NCI-H1694 treated with DMSO at 0.1 percent for 48 hours (cell line): ENCODE data around the gene KIAA0513.

Source experiments
- DNase-seq: peaks from one replicate; lab custom pipeline; 2025; lab: John Stamatoyannopoulos, UW

Gene KIAA0513

DNA sequence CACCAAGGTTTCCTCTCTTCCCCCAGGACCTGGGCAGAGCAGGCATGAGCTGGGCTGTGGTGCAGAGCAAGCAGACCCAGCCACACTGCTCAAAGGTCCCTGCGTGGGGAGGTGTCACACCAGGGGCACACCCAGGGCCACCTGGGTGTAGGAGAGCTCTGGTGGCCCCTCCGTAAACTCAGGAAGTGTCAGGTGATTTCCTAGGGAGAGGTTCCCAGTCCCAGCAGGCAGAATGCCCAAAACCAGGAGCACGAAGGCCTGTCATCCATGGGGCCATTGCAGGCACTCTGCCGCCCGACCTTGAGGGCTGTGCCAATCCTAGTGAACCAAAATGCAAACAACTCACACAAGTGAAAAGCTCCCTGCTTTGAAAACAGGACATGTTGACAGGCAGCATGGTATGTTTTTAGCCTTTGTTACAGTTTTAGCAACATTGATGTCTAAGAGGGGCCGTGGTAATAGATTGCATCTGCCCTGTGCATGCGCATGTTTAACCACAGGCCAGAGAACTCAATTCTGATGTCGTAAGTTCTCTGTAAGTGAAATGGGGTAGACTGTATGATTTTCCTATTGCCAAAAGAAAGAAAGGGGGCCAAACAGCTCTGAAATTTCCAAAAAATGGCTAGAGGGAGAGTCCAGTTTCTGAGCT is 63.4 kb downstream of the KIAA0513 start:
- DNase-seq: no peak

DNA sequence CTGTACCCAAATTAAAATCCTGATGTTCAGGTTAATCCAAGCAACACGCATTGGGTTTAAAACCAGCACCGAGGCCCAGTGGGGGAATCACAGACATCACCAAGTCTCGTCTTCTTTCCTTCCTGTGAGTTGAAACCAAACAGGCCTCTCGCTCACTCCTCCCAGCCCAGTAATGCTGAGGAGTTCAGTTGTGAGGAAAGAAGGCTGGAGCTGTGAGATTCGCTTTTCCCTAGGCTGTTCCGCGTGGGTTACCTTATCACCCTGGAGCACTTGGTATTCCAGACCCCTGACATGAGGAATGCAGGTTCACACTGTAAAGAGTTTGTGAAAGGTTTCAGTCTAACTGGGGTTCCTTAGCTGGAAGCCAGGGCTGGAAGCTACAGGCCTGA is 63.9 kb downstream of the KIAA0513 start:
- DNase-seq: no peak

DNA sequence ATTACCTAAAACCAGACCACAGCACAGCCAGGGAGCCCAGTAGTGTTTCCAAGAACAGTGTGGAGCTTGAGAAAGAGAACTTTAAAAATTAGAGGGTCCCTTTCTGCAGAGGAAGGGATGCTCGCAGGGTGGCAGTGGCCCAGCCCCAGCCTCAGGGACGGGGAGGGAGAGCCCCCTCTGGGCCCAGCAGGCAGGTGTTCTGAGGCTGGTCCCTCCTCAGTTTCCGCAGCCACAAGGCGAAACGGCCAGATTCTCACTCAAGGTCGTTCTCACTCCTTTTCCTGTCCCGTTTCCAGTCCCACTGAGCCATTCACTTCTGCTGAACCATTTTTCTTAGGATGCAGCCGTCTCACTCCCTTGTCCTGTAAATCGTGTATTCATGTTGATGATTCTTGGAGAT is 64.7 kb downstream of the KIAA0513 start:
- no peak for DNase-seq

DNA sequence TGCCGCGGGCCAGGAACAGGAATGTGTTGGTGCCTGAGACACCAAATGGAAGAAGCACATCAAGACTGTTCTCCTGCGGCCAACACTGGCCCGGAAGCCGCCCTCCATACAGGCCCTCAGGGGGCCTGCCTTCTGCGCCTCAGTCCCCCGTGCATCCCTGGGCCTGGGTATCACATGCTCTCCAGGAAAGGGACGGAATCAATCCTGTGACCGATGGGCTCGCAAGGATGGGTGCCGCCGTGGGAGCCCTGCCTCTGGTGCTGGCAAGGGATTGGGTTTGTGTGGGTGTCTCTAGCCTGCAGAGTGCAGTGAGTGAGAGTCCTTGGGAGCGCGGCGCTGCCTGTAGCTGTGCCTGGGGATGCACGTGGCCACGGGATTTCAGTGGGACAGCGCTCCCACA is 65.3 kb downstream of the KIAA0513 start:
- no peak for DNase-seq

DNA sequence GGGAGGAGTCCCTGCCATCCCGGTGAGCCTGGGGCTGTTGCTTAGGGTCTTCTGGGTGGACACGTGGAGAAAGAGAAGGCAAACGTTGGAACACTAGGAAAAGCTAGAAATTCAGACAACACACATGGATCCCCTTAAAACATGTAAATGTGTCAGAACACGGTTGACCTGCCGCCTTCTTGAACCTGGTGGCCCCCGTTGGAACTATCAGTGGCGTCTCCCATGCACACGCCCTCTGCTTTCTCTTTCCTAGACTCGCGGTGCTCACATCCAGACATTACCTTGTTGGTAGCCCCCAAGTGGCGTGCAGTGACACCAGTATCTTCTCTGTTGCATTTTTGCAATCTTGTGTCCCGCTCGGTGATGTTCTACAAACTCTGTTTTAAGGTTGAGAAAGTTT is 66.1 kb downstream of the KIAA0513 start:
- no peak for DNase-seq

GRCh38 chr16:85094176-85094805 is 66.7 kb downstream of the KIAA0513 start:
- no peak for DNase-seq

DNA sequence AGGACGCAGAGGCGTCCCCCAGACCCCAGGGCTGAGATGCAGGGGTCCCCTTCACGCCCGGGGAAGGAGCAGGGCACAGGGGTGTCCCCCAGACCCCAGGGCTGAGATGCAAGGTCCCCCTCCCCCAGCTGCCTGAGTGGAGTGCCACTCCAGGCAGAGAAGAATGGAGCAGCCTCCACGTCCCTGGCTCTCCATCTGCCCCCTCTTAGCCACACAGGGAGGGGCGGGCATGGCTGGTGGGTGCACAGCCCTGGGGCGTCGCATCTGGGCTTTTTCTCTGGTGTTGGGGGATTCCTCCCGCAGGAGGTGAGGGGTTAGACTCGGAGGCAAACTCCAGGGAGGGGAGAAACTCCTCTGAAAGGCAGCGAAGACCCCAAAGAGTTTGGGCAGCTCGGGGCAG is 67.2 kb downstream of the KIAA0513 start:
- no peak for DNase-seq

DNA sequence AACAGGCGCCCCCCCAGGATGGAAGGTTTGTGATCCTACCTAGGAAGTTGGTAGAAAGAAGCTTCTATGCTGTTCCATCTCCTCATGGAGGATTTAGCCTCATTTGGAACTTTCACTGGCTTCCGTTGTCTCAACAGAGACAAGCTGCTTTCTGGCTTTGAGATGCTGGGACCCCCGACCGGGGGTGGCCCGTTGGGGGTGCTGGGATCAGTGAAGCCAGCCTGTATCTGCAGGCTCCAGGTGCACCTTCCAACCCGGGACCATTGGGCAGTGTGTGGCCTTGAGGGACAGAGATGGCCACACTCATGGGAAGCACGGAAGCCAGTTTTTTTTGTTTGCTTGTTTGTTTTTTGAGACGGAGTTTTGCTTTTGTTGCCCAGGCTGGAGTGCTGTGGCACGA is 69.3 kb downstream of the KIAA0513 start:
- no peak for DNase-seq

- no peak for DNase-seq
Measured at GRCh38 chr16:85098565-85098964, 71.0 kb downstream of the KIAA0513 start.

DNA sequence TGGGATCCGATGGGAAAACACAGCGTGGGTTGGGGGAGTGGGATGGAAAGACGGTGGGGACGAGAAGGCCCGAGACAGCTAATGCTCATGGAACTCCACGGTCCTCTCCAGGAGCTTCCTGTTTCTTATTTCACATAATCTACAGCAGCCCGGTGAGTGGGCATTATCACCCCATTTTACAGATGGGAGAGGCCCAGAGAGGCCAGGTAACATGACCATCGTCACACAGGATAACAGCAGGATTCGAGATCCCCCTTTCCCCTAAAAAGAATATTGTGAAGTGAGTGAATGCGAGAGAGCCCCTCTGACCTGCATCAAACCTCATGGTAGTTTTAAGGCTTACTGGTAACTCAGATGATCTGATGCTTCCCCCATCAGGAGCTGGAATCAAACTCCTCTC is 72.7 kb downstream of the KIAA0513 start:
- no peak for DNase-seq

DNA sequence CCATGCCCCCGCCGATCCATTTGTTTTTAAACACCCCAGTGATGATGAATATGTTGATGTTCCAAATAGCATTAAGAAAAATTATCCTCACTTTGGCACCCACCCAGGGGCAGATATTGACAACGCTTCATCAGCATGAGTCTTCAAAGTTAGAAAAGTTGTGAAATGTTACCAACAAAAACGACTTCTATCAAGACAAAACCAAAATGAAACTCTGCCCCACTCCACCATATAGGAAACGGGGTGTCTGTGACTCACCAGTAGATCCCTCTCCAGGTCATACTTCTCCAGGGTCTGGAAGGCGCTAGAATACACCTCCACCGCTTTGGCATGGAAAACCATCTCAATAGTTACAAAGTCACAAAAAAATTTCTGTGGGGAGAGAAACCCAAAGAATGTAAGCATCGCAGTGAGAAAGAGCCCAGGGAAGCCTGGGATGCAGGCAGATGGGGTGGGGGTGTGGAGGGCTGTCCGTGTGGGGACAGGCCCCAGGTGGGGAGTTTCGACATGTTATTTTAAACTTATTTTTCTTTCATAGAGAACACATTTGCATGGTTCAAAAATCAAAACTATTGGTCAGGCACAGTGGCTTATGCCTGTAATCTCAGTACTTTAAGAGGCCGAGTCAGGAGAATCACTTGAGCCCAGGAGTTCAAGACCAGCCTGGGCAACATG is 74.5 kb downstream of the KIAA0513 start:
- no peak for DNase-seq

DNA sequence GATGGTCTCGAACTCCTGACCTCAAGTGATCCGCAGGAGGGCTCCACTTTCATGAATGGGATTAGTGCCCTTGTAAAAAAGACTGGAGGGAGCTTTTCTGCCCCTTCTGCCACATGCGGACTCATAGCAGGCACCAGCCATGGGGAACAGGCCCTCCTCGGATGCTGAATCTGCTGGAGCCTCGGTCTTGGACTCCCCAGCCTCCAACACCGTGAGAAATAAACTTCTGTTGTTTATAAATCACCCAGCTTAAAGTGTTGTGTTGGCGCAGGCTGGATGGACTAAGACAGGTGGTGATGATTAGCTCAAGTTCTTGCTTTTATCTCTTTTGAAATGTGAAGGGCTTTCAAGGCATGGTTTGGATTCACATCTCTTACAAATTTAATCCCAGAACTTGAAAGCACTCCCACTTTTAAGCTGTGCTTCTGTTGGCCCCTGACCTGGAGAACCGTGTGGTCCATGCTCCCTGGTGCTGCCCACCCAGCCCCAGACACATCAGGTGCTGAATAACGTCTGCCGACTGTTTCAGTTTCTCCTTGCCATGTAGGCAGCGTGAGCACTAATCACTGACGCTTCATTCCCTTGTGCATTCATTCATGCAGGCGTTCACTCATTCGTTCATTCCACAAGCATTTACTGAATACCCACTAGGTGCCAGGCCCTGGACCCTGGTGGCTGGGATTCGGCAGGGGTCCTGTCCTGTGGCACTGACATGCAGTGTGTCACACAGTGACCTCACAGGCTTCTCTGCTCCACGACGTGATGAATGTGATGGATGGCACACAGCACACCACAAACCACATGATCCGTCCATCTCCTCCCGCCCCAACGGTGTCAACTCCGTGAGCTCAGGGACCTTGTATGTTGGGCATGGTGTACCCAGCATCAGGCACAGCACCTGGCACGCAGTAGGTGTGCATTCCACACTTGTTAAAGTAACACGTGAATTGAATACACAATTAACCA is 75.8 kb downstream of the KIAA0513 start:
- DNase-seq: no peak

GRCh38 chr16:85104147-85104546 is 76.6 kb downstream of the KIAA0513 start:
- no peak for DNase-seq

- no peak for DNase-seq
Measured at GRCh38 chr16:85104821-85105391, 77.3 kb downstream of the KIAA0513 start.

- DNase-seq: no peak
Measured at GRCh38 chr16:85105475-85105874, 77.9 kb downstream of the KIAA0513 start.

DNA sequence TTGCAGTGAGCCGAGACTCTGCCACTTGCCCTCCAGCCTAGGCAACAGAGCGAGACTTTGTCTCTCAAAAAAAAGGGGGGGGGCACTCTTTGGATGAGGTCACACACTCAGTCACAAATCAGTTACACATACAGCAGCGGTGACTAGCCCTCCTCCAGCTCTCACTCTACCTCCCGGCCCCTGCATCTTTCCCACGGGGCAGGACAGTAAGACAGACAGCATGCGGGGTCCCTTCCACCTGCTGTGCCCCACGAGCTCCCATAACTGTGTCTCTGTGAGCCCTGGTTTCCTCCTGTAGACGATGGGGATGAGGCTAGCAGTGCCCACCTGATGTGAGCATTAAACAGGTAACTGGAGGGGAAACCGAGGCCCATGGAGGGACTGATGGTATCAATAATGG is 79.5 kb downstream of the KIAA0513 start:
- no peak for DNase-seq

DNA sequence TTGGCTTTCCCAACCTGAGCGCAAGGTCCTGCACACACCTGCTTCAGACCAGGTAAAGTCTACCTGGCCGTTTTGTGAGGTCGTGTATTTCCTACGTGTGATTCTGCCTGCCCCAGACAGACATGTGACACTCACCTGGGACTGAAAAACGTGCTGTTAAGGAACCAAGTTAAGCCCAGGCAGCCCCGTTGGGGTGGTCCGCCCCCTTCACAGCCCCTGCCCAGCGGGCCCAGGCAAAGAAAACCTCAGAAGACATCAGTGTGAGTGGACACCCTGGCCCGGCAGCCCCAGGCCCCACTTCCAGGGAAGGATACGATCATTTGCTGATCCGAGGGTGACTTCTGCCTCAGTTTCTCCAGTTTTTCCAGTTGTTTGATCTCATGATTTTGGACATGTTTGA is 79.9 kb downstream of the KIAA0513 start:
- no peak for DNase-seq

- no peak for DNase-seq
Measured at GRCh38 chr16:85110105-85110504, 82.5 kb downstream of the KIAA0513 start.

DNA sequence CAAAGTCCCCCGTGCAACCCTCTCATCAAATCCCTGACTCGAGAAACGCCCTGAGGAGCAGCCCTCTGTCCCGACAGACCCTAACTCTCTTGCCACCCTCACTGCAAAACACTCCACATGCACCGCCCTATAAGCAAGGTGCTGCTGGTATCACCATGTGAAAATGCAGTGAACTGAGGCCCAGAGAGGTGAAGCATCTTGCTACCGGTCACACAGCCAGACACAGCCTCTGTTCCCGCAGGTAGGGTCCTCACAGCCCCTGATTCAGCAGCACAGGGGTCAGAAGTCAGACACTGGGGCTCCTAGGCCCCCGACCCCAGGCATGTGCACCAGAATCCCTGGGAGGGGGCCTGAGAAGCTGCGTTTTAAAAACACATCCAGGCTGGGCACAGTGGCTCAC is 83.6 kb downstream of the KIAA0513 start:
- DNase-seq: no peak

- no peak for DNase-seq
Measured at GRCh38 chr16:85112364-85112763, 84.8 kb downstream of the KIAA0513 start, which contains the start of gene CIBAR2. Gene CIBAR2 (minus strand): TSS chr16:85112472. CDS start chr16:85112352, 120 bp downstream.

- DNase-seq: no peak
Measured at GRCh38 chr16:85113168-85113733, 85.7 kb downstream of the KIAA0513 start.

DNA sequence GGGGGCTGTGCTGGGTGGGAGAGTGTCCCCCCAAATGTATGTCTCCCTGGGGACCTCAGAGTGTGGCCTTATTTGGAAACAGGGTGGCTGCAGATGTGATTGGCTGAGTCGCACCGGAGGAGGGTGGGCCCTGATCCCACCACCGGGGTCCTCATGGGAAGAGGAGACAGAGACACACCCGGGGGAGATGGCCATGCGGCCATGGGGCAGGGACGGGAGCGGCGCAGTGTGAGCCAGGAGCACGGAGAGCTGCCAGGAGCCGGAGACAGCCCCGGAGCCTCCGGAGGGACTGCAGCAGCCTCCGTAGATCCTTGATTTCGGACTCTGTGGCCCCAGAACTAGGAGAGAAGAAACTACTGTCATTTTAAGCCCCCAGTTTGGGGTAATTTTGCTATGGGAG is 86.3 kb downstream of the KIAA0513 start:
- DNase-seq: no peak
